Suprapubic skin (tissue), 4 donors: ENCODE data around the gene DNM3. TPM values are rescaled to one million over a fixed set of nuclear protein-coding genes. Genes with fewer than 3 reads are reported as not detected.

ENCODE experiments used
- DNase-seq, 2 donors: peaks; one replicate each; pipeline ENCODE4 v3.0.0-alpha.2; 2019; ENCODE audit warnings: low spot score in 2 of 2
- H3K27ac ChIP-seq: fragments of 200-600 bp; sonication (generic); one replicate; pipeline ENCODE4 v1.5.1; 2019
- H3K27me3 ChIP-seq: fragments of 200-600 bp; sonication (generic); one replicate; pipeline ENCODE4 v1.5.1; 2019
- H3K36me3 ChIP-seq: fragments of 200-600 bp; sonication (generic); one replicate; pipeline ENCODE4 v1.5.1; 2019
- H3K4me1 ChIP-seq: fragments of 200-600 bp; sonication (generic); one replicate; pipeline ENCODE4 v1.5.1; 2019
- H3K4me3 ChIP-seq: fragments of 200-600 bp; sonication (generic); one replicate; pipeline ENCODE4 v1.5.1; 2019; ENCODE audit warnings: mild to moderate bottlenecking
- H3K9me3 ChIP-seq: fragments of 200-600 bp; sonication (generic); one replicate; pipeline ENCODE4 v1.5.1; 2019
- EP300 ChIP-seq: sonication (generic); formaldehyde crosslinking; IDR thresholded peaks from one replicate; pipeline ENCODE4 v1.6.1; 2017; ENCODE audit warnings: antibody characterized with exemption
- POLR2A ChIP-seq, 2 donors: fragments of 450-650 bp; IDR thresholded peaks; one replicate each; pipeline ENCODE4 v1.6.1; 2017; ENCODE audit warnings: antibody characterized with exemption in 2 of 2, mild to moderate bottlenecking in 2 of 2, moderate library complexity in 2 of 2
- POLR2AphosphoS5 ChIP-seq, 3 donors: sonication (generic); formaldehyde crosslinking; IDR thresholded peaks; one replicate each; pipeline ENCODE4 v1.6.1; 2017; ENCODE audit warnings: antibody characterized with exemption in 3 of 3
- WGBS: methylation state at CpG from one replicate; pipeline ENCODE4 v1.1.5; 2018; 5-methylcytosine and 5-hydroxymethylcytosine counted together
- total RNA-seq, 4 donors: library from RNA; depleted of rRNA; stranded (reverse); fragments of >200 nt; gene quantifications; one replicate each; pipeline ENCODE4 v1.1.0, GENCODE V29; 2016
- TF ChIP-seq, protein P1 (sequence below), 2 donors: fragments of 200-600 bp in 1 of 2; fragments of 450-650 bp in 1 of 2; sonication (generic) in 1 of 2; IDR thresholded peaks; one replicate each; pipeline ENCODE4 v1.5.1; 2016 to 2019; ENCODE audit warnings: antibody characterized with exemption in 2 of 2, mild to moderate bottlenecking in 1 of 2, moderate library complexity in 1 of 2

Gene DNM3
- total RNA-seq, 4 donors from 2014 or later: 1.6 to 11.7 (median 3.7) TPM

DNA sequence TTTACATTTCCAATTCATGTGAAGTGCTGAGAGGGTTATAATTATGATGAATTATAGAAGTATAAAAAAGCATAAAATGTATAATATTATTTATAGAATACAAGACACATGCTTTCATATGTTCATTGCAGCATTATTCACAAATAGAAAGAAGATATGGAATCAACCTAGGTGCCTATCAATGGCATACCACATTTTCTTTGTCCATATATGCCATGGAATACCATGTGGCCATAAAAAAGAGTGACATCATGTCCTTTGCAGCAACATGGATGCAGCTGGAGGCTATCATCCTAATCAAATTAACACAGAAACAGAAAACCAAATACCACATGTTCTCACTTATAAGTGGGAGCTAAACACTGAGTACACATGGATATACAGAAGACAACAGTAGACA, 494.1 kb downstream of the DNM3 start:
- TF ChIP-seq POLR2AphosphoS5 (IDR thresholded peaks at IDR 0.05): no peak
- TF ChIP-seq, protein P1, sequence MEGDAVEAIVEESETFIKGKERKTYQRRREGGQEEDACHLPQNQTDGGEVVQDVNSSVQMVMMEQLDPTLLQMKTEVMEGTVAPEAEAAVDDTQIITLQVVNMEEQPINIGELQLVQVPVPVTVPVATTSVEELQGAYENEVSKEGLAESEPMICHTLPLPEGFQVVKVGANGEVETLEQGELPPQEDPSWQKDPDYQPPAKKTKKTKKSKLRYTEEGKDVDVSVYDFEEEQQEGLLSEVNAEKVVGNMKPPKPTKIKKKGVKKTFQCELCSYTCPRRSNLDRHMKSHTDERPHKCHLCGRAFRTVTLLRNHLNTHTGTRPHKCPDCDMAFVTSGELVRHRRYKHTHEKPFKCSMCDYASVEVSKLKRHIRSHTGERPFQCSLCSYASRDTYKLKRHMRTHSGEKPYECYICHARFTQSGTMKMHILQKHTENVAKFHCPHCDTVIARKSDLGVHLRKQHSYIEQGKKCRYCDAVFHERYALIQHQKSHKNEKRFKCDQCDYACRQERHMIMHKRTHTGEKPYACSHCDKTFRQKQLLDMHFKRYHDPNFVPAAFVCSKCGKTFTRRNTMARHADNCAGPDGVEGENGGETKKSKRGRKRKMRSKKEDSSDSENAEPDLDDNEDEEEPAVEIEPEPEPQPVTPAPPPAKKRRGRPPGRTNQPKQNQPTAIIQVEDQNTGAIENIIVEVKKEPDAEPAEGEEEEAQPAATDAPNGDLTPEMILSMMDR (IDR thresholded peaks at IDR 0.05): no peak
- TF ChIP-seq POLR2A (IDR thresholded peaks at IDR 0.05): no peak
- TF ChIP-seq EP300: no peak
- H3K4me1 ChIP-seq: no peaks in the 10 kb centered on the region
- no peaks in the 10 kb centered on the region for H3K36me3 ChIP-seq
- no peak overlapping the region for H3K4me3 ChIP-seq
- H3K27me3 ChIP-seq: no peaks in the 10 kb centered on the region
- no peak for DNase-seq
- H3K9me3 ChIP-seq: no peaks in the 10 kb centered on the region
- no peak overlapping the region for H3K27ac ChIP-seq

DNA sequence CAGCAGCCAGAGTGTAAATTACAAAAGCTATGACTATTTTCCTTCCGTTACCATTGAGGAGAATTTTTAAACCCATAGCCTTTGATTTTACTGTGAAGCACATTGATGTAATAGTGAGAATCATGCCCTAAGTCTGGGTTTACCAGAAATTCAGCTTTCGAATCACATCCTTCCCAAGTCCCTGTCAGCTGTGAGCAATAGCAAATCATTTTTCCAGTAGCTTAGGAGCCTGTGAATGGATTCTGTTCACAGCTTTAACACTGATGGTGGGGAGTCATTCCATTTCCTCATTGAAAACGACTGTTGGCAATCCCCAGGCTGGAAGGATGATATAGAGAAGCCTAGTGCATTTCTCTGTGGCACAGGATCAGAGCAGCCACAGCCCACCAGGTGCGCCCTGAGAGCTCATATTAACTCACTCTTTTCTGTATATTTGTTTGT, 497.0 kb downstream of the DNM3 start:
- H3K4me1 ChIP-seq: peaks cover 8% of the 10 kb centered on the region
- no peaks in the 10 kb centered on the region for H3K9me3 ChIP-seq
- no peaks in the 10 kb centered on the region for H3K27me3 ChIP-seq
- no peak overlapping the region for H3K27ac ChIP-seq
- 64% methylated on average over 4 of the region's 4 CpGs for WGBS
- no peak for DNase-seq
- no peaks in the 10 kb centered on the region for H3K36me3 ChIP-seq
- TF ChIP-seq POLR2AphosphoS5 (IDR thresholded peaks at IDR 0.05) (no peak), POLR2A (IDR thresholded peaks at IDR 0.05) (no peak), EP300 (no peak)
- TF ChIP-seq, protein P1 (IDR thresholded peaks at IDR 0.05): no peak
- no peak overlapping the region for H3K4me3 ChIP-seq

DNA sequence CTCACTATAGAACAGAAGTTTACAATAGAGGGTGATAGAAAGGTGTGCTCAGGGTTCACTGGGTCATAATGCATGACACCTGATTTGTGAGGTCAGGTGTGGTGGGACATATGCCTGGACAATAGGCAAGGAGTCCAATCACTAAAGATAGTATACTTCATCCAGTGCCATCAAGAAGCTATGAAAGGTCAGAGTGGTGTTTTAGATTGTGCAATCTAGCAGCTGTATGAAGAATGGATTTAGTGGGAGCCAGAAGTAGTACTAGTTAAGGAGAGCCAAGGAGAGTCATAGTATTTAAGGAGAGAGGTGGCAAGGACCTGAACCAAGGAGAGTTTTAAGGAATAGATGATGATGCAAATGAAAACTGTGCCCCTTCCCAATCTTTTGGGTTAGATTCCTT, 498.5 kb downstream of the DNM3 start:
- Histone ChIP-seq H3K4me3 (no peak overlapping the region), H3K36me3 (no peaks in the 10 kb centered on the region), H3K4me1 (peaks cover 18% of the 10 kb centered on the region), H3K27ac (no peak overlapping the region), H3K9me3 (no peaks in the 10 kb centered on the region), H3K27me3 (no peaks in the 10 kb centered on the region)
- no peak for DNase-seq
- TF ChIP-seq POLR2AphosphoS5 (IDR thresholded peaks at IDR 0.05) (no peak), EP300 (no peak), POLR2A (IDR thresholded peaks at IDR 0.05) (no peak)
- TF ChIP-seq, protein P1 (IDR thresholded peaks at IDR 0.05): no peak

GRCh38 chr1:172340520-172340919, 499.2 kb downstream of the DNM3 start:
- no peaks in the 10 kb centered on the region for H3K27me3 ChIP-seq
- 93% methylated on average over 1 of the region's 1 CpG for WGBS
- H3K9me3 ChIP-seq: no peaks in the 10 kb centered on the region
- H3K4me1 ChIP-seq: peaks cover 18% of the 10 kb centered on the region
- H3K36me3 ChIP-seq: no peaks in the 10 kb centered on the region
- DNase-seq: no peak
- no peak overlapping the region for H3K27ac ChIP-seq
- no peak overlapping the region for H3K4me3 ChIP-seq
- TF ChIP-seq POLR2A (IDR thresholded peaks at IDR 0.05) (no peak), EP300 (no peak), POLR2AphosphoS5 (IDR thresholded peaks at IDR 0.05) (no peak)
- TF ChIP-seq, protein P1 (IDR thresholded peaks at IDR 0.05): no peak

GRCh38 chr1:172341697-172342096, 500.4 kb downstream of the DNM3 start:
- WGBS: 94% methylated on average over 4 of the region's 4 CpGs
- no peak for DNase-seq
- Histone ChIP-seq H3K9me3 (no peaks in the 10 kb centered on the region), H3K4me3 (no peak overlapping the region), H3K27ac (no peak overlapping the region), H3K36me3 (no peaks in the 10 kb centered on the region), H3K27me3 (no peaks in the 10 kb centered on the region), H3K4me1 (peaks cover 18% of the 10 kb centered on the region)
- TF ChIP-seq POLR2A (IDR thresholded peaks at IDR 0.05) (no peak), EP300 (no peak)
- TF ChIP-seq, protein P1 (IDR thresholded peaks at IDR 0.05): no peak
